NCI-H748 (cell line): ENCODE results near the gene RHBDF2.

ENCODE experiments used
- DNase-seq: peaks from one replicate; lab custom pipeline; 2025; ENCODE audit not compliant: unreplicated experiment; lab: John Stamatoyannopoulos, UW

Gene RHBDF2

DNA sequence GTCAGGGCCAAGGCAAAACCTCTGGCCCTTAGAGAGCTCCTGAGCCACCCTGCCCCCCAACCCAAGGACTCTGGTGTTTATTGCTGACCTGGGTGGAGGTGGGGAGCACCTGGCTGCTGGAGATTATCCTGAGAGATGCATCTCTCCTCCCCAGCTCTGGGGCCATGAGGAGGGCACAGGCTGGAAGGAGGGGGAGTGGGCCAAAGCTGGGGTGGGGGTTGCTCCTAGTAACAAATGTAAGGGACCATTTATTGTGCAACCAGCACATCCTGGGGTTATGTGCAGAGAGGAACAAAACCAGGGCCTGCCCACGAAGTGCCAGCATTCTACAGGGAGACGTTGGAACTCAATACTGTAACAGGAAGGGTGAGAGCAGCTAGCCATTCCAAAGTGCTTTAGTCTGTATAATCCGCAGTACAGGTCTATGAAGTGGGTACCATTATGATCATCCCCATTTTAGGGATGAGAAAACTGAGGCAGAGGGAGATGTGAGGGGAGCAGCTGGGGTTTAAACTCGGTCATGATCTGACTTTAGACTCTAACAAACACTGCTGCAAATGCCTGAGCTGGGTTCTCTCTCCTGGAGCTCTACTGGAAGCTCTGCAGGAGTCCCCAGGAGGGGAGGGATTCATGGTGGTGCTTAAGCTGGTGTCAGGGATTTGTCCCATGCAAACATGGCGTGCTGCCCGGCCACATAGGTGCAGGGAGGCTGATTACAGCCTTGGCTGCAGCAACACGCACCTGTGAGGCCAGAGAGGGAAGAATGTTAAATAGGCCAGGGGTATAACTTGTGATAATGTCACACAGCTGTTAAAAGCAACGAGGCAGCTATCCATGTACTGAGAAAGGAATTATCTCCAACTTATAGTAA, 1.4 kb upstream of the RHBDF2 start:
- DNase-seq, result no peak

DNA sequence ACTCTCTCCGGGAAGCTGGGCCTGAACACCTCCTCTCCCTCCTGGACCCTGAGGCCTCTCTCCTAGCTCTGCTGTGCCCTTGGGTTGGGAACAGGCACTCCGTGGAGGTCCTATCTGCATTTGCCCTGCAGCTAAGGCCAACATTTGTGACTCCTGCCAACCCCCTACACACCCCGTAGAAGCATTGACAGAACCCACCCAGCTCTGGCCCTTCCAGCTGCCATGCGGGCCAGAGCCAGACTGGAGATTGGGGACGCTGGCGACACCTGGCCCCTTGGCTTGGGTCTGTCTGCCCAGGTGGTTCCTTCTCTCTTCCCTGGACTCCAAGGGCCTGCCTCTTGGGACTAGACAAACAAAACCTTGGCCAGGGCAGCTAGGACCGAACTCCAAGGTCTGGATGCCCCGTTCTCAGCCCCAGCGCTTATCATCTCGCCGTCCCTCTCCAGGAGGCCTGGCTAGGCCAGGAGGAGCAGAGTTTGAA, 644 bp upstream of the RHBDF2 start:
- DNase-seq, result no peak

DNA sequence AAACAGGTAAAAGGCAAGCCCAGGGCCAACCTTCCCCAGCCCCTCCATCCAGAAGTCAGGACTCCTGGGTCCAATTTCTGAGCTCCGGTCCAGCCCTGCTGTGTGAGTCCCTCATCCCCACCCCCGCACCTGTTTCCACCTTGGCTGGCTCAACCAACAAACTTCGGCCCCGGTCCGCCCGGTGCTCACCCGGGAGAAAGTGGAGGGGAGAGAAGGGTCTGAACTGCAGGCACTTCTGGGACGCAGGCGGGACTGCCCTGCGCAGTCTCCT, 541 bp downstream of the RHBDF2 start:
- no peak for DNase-seq

DNA sequence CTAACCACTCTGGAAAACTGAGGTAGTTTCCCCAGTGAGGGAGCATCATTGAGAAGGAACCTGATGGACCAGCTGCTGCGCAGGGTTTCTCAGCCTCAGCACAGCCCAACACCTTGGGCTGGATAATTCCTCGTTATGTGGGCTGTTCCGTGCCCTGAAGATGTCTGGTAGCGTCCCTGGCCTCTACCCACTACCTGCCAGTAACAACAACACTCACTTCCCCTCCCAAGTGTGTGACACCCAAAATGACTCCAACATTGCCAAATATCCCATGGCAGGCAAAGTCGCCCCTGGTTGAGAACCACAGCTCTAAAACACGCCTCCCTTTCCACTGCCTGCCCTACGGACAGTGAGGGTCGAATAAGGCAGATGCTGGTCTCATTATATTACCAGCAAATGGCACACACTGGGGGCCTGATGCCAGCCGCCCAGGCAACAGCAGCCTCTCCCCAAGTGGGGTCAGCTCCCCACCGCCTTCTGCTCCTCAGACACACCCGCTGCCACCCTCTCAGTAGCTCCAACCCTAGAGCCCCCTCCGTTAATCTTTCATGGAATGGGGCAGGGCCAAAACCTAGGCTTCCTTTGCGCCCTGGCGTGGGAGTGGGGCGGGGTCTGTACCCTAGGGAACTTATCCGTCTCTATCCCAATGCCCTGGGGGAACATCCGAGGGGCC, 1.0 kb downstream of the RHBDF2 start:
- DNase-seq, result peak; percentile 18

DNA sequence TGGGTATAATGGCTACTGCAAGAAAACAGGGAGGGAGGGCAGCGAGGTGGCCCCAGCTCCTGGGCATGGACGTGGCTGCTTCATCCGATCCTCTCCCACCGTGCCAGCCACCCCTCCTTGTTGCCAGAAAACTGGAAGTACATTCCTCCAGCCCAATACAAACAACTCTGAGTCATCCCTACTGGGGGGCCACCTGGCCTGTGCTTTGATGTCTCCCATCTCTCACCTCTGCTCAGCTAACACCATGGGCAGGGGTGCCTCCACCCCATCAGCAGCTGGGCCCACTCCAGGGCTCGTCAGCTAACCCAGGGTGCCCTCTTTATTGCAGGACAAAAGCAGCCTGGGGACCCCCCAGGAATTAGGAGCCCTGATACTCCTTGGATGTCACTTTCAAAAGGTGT, 2.0 kb downstream of the RHBDF2 start:
- no peak for DNase-seq

DNA sequence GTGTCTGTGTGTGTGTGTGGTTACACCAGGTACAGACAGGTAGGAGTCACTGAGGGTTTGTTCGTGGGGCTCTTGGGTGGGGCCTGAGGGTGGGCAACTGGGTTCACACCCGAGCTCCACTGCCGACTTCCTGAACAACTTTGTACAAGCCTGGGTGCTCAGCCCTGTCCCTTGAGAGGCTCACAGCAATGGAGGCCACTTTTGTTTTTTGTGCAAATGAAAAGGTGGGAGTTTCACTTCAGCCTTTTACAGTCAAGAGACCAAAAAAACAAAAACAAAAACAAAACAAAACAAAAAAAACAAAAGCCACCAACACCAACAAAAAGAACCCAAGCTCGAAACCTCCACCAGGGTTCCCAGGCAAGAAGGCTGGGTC, 2.4 kb downstream of the RHBDF2 start:
- no peak for DNase-seq

DNA sequence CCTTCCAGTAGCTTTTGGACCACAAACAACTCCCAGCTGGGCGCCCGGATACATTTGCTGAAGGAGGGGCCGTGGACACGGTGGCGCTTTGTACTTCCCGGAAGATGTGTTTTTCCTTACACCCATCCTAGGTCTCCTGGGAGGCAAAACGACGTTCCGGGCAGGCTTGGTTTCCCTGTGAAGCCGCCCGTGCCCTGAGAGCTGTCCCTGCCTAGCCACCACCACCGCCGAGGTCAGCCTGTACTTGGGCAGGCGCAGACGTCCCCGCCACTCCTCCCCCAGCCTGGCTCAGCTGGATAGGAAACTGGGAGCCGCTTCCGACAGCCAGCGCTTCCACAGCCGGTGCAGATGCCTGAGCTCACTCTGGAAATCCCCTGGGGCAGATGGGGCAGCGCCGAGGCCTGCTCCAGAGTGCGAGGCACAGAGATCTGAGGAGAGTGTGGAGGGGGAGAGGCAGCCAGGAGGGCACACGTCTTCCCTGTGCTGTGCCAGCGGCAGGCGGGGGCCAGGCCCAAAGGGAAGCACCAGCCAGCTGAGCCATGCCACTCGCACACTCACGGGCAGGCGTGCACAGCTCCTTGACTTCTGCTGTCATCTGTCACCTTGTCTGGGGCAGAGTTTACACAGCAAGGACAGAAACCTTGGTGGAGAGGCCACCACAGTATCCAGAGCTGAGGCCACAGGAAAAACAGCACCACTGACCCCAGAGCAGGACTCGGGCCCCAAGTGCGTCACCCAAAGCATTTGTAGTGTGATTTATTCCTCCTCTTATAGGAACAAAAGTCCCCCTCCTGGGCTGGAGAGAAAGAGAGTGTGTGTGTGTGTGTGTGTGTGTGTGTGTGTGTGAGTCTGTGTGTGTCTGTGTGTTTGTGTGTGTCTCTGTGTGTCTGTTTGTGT, 3.0 kb downstream of the RHBDF2 start:
- DNase-seq, result no peak

DNA sequence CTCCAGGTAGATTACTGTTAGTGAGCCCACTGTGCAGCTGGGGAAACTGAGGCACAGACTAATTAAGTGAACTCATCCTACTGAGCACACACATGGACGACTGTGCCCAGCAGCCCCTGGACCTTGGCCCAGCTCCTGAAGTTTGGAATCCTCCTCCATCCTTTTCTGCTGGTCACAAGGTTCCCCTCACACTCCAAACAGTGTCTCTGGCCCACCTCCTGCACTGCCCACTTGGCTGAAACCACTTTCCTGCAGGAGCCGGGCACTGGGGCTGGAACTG, 3.6 kb downstream of the RHBDF2 start:
- no peak for DNase-seq

DNA sequence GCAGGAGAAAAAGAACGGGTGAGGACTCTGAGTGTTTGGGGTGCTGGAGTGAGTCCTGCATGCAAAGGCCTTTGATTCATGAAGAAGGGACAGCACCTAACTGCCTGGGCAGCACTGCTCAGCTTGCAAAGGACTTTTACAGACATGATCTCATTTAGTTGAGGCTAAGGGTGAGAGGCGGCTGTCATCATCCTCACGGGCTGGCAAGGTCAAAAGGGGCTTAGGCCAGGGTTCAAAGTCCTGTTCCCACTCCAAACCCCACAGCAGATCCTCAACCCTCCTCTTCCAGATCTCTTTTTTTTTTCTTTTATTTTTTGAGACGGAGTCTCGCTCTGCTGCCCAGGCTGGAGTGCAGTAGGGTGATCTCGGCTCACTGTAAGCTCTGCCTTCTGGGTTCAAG, 4.8 kb downstream of the RHBDF2 start:
- no peak for DNase-seq

DNA sequence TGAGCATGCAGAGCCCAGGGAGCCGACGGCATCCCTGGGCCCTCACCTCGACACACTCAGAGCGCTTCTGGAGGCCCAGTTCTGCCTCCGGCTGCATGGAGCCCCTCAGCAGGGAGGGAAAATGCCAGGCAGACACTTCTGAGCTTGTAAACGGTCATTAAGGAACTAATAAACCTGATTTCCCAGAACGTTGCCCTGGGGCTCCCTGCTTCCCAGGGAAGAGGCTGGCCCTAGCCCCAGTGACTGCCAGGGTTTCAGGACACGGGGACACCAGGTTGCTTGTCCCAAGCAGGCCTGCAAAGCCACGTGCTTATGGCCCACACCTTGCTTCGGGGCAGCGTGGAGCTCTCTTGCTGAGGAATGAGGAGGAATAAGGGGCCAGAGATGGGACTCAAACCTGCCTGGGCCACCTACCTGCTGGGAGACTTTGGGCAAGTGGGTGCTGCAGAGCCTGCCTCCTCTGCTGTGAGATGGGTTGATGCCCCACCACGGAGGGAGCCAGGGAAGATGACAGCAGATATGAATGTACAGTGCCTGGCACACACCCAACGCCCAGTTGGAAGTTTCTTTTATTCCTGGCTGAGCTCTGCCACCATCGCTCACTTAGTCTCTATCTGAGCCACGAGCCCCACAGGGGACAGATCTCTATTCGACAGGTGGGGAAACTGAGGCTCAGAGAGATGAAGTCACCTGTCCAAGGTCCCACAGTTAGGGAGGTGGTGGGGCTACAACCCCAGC, 5.4 kb downstream of the RHBDF2 start:
- DNase-seq, result no peak

DNA sequence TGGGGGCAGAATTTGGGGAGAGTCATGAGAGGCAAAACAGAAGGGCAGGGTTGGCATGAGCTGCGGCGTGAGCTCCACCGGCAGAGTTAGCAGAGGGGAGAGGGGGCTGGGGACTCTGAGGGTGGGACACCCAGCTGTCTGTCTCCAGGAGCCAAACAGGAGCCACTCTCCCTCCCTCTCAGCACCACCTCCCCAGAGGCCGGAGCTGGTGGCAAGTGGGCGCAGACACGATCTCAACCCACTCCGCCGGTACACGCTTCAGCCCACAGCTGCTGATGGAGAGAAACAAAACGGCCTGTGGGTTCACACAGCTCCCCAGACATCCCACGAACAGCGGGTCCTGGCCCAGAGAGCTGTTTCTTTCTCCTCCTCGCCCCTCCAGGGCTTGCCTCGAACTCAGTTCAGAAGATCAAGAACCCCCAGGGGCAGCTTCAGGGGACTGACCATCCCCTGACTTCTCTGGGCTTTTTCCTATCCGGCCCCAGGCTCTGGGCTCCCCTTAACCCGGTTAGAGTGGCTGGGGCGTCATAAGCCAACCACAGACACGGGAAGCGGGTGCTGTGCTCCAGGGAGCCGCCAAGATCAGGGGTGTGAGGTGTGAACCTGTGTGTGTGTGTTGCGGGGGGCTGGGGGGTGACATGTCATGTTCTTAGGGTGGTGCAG, 7.6 kb downstream of the RHBDF2 start:
- no peak for DNase-seq

DNA sequence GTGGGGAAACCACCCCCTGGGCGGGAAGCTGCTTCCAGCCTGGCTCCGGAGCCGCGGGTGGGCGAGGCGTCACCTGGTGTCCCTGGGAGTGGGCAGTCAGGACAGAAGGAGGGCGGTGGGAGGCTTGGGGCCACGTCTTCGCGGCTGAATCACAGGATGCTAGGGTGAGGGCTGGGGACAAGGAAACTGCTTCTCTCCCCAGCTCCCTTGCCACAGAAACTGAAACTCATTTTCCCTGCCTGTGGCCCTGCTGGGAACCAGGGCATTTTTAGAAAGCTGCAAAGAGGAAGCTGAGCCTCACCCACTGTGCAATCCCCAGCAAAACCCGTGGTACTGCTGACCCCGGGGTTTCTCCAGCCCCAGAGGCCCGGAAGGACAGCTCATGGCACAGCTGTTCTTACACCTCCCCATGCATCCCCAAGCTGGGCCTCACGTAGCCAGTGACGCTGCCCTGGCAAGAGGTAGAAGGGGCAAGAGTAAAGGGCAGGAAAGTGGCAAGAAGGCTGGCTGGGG, 8.2 kb downstream of the RHBDF2 start:
- no peak for DNase-seq

DNA sequence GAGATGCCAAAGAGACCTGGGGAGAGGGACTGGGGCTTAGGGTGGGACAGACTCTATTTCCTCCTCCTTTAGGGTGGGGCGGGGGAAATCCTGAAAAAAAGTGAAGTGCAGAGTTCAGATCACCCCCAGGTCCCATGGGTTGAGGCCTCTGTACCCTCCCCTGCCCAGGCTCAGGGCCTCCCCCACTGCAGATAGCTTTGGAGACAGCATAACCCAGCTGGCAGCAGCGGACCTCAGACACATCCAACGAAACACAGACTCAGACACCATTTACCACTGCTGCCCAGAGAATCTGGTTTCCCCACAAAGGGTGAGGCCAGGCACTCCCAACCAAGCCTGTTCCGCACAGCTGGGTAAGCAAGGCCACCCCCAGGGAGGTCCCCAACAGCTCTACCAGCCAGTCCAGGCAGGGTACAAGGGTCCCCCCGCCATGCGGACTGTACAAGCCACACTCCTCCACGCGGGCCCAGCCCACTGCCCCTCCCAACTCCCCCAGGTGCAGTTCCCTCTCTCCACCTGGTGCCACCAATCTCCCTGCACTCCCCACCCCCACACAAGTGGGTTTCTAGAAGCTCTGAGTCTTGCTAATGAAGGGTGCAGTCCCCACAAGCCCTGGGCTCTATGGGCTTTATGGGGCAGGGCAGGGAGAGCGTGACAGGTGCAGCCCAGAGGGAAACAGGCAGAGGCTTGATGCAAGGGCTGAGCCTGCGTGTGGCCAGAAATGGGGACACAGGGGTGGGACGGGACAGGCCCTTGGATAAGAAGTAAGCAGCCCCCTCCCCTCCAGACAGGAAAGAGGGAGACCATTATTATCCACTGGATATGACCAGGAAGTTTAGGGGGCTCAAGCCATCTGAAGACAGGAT, 8.9 kb downstream of the RHBDF2 start:
- peak; percentile 4 for DNase-seq

DNA sequence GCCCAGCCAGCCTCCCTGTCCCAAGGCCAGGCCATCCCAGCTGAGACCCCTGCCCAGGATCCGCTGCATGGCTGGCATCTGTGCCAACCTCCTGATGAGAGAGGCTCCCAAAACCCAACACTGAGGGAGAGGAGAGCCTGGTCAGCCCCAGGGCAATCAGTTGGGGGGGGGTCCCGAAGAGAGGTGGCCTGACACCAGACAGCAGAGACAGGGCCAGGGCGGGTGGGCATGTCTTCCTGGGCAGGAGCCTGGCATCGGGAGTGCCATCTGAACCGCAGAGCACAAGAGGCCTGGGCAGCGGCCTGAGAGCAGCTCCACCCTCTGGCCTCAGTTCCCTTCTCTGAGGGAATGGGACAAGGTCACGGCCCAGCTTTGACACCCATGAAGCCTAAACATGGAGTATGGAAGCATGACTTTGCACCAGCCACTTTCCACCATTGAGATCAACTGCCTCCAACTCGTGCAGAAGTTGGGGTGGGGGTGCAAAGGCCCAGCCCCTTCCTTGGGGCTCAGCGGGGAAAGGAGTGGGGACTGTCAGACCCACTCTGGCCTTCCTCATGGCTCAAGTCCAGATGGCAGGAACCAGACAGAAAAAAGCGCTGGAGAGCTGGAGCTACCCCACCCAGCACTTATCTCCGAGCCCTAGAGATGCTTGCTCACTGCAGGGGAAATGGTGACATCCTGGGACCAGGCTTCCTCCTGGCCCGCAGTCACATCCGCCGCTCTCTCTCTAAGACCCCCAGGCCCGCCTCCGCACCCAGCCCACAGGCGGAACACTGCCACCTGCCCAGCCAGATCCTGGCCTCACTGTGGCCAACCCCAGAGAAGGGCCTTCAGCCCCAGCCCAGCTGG, 9.7 kb downstream of the RHBDF2 start:
- DNase-seq, result no peak

DNA sequence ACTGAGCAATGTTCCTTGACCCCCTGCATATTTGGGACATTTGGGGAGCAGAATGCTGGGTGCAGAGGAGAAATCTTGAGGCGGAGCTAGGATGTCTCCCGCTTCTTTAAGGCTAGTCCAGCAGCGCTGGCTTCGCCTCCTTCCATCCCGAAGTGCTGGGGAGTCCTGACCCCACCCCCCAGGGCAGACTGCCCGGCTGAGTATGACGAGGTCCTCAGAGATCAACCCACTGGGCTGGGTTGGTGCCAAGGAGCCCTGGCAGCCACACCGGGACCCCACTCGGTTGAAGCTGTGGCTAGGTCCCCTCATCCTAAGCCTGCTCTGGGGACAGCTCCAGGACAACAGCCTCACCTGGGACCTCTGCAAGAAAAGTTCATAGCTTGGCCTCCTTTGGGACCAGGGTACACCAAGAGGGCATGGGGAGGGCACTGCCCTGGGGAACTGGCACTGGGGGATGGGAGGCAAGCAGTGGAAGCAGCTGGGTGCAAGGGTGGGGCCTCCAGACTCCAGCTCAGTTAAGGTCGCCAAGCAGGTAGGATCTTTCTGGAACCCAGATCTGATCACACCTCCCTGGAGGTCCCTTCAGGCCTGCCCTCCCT, 11.0 kb downstream of the RHBDF2 start:
- DNase-seq, result no peak

DNA sequence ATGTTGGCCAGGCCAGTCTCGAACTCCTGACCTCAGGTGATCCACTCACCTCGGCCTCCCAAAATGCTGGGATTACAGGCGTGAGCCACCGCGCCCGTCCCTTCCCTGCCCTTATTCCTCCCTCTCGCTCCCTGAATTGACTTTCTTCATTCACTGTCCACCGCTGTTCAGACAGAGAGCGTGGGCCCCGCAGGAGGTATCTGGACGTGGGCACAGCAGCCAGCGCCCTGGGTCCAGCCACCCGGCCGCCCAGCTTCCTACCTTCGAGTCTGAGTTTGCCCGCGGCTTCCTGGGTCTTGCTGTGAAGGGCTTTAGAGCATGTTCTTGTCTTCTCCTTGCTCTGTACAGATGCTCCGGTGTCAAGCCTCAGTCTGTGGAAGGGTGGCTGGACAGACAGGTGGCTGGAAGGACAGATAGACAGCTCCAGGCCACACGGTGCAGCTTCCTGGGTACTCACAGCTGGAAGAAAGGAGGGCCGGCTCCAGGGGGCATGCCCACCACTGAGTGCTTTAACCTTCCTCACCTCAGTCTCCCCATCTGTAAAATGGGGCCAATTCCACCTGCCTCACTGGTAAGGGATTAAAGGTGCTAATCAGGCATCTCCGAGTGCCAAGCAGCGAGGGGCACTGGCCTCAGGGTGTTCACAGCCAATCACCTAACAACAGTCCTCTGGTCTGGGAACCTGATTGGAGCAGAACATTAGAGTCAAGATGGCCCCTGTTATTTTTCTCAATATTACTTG, 13.6 kb downstream of the RHBDF2 start:
- no peak for DNase-seq

DNA sequence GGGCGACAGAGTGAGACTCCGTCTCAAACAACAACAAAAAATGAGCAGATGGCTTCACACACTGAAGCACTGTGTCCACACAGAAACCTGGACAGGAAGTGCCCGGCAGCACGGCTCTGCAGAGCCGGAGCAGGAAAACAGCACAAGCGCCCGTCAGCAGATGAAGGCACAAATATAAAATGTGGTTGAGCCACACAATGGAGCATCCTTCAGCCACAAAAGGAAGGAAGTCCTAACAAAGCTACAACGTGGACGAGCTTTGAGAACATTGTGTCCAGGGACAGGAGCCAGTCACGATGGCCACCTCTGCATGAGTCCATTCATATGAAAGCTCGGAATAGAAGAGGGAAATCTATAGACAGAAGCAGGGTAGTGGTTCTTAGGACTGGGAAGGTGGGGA, 15.7 kb downstream of the RHBDF2 start:
- DNase-seq, result peak; percentile 57
